Activated CD4-positive, alpha-beta T cell treated with anti-CD3 and anti-CD28 coated beads, Interleukin-2, amount 10 ng/mL, durations not matched to agents 7 days and 5 days (primary cell): ENCODE results near the gene SLC16A8. TPM values are rescaled to one million over a fixed set of nuclear protein-coding genes. Genes with fewer than 3 reads are reported as not detected.
"Not testable (repeated sequence)": the region's sequence is repeated elsewhere in the genome, so short reads cannot be mapped to it uniquely, and the experiment has no call there.

ENCODE experiments used
- CTCF ChIA-PET: fragments of 350-600 bp; sonication (Branson Sonifier 250); formaldehyde crosslinking; loops from one replicate; lab custom pipeline; 2021; ENCODE audit warnings: antibody characterized with exemption; lab: Charles Lee
- POLR2A ChIA-PET: fragments of 350-600 bp; sonication (Branson Sonifier 250); formaldehyde crosslinking; loops from one replicate; lab custom pipeline; 2021; ENCODE audit warnings: antibody characterized with exemption; lab: Charles Lee
- DNase-seq: peaks from one replicate; pipeline ENCODE4 v3.0.0-alpha.2; 2020
- H3K27ac Mint-ChIP-seq: one replicate; pipeline ENCODE4 v1.8.0; 2021; ENCODE audit warnings: mild to moderate bottlenecking, moderate library complexity, mixed read lengths
- H3K27me3 Mint-ChIP-seq: one replicate; pipeline ENCODE4 v1.8.0; 2021; ENCODE audit warnings: mixed read lengths
- H3K36me3 Mint-ChIP-seq: one replicate; pipeline ENCODE4 v1.8.0; 2021; ENCODE audit warnings: low read depth, mixed read lengths
- H3K4me1 Mint-ChIP-seq: one replicate; pipeline ENCODE4 v1.8.0; 2021; ENCODE audit warnings: mixed read lengths
- H3K4me3 Mint-ChIP-seq: one replicate; pipeline ENCODE4 v1.8.0; 2021; ENCODE audit warnings: mild to moderate bottlenecking, moderate library complexity, mixed read lengths
- H3K9me3 Mint-ChIP-seq: one replicate; pipeline ENCODE4 v1.8.0; 2021; ENCODE audit warnings: mixed read lengths
- total RNA-seq, 2 experiments: library from RNA; stranded (reverse); gene quantifications; one replicate each; pipeline ENCODE4 v1.2.3, GENCODE V29; 2021

SLC16A8 gene
- total RNA-seq, 2 experiments from 2014 or later = not detected

DNA sequence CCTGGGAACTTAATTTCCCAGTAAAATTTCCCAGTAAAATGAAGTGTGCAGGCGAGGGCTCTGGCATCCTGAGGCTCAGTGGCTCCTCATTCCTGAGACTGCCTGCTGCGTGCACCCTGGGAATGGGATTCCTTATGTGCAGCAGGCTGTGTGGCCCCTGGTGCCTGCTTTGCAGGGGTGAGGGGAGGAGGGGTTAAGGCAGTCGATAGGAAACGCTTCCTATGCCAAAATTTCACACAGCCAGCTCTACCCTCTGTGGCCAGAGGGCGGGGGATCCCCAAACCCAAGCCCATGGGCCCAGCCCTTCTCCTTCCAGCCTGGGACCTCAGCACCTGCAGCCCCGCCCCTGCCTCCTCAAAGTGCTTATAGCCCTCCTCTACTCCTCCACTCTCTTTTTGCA lies 38.6 kb upstream of the SLC16A8 start:
- Mint-ChIP-seq H3K4me1 (peaks cover 5% of the 10 kb centered on the region), H3K4me3 (no peak overlapping the region)
- CTCF ChIA-PET = interaction anchor here (0.6 to 1.0 kb wide), 2 partner anchors 9 to 79 kb away, joined by 3 to 4 read pairs; no protein-coding TSS in a partner anchor

DNA sequence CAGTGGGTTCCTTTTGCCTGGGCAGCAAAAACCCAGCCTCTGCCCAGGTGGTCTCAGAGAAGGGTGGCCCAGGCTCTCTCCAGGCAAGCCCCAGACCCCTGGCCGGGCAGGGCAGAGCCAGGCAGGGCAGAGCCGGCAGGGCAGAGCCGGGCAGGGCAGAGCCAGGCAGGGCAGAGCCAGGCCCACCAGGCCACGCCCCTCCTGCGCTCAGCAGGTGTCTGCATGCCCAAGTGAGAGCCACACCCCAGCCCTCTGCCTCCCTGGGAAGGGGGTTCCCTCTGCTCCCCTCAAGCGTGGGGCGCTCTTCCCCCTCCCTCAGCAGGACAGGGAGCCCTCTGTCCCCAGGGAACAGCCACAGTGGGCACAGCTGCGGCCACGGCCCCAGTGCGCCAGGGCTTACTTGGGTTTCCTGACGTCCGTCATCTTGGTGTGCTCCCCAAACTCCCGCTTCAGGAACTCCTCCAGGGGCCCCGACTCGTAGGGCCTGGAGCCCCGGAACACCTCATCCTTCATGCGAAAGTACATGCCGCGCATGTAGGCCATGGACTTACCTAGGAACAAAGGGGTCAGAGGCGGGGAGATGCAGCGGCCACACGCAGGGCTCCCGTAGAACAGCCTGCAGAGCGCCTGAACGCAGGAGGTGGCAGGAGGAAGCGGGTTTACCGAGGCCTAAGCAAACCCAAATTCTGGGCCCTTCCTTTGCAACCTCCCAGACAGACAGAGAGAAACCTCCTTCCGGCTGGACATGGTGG lies 36.6 kb upstream of the SLC16A8 start:
- no peaks in the 10 kb centered on the region for H3K9me3 Mint-ChIP-seq
- no peaks in the 10 kb centered on the region for H3K27me3 Mint-ChIP-seq
- ChIA-PET CTCF (no interaction called here), POLR2A (no interaction called here)
- DNase-seq = no peak
- H3K36me3 Mint-ChIP-seq = no peaks in the 10 kb centered on the region
- no peak overlapping the region for H3K27ac Mint-ChIP-seq
- peaks cover 5% of the 10 kb centered on the region for H3K4me1 Mint-ChIP-seq
- H3K4me3 Mint-ChIP-seq = no peak overlapping the region

More for the DNA sequence above, 38.6 kb upstream of the SLC16A8 start:
- no peaks in the 10 kb centered on the region for H3K27me3 Mint-ChIP-seq
- H3K36me3 Mint-ChIP-seq = no peaks in the 10 kb centered on the region
- DNase-seq = no peak
- no peak overlapping the region for H3K27ac Mint-ChIP-seq
- POLR2A ChIA-PET = no interaction called here
- H3K9me3 Mint-ChIP-seq = no peaks in the 10 kb centered on the region

DNA sequence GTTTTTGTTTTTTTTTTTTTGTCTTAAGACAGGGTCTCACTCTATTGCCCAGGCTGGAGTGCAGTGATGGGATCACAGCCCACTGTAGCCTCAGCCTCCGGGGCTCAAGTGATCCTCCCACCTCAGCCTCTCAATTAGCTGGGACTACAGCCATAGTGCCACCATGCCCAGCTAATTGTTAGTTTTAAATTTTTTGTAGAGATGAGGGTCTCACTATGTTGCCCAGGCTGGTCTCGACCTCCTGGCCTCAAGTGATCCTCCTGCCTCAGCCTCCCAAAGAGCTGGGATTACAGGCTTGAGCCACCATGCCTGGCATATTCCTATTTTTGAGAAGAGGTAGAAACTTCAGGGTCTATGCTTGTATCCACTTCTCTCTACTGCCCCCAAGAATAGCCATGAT lies 34.8 kb upstream of the SLC16A8 start:
- H3K4me1 Mint-ChIP-seq, POLR2A ChIA-PET, H3K36me3 Mint-ChIP-seq, DNase-seq, CTCF ChIA-PET, H3K27me3 Mint-ChIP-seq, H3K4me3 Mint-ChIP-seq, H3K9me3 Mint-ChIP-seq, H3K27ac Mint-ChIP-seq: not testable (repeated sequence)

DNA sequence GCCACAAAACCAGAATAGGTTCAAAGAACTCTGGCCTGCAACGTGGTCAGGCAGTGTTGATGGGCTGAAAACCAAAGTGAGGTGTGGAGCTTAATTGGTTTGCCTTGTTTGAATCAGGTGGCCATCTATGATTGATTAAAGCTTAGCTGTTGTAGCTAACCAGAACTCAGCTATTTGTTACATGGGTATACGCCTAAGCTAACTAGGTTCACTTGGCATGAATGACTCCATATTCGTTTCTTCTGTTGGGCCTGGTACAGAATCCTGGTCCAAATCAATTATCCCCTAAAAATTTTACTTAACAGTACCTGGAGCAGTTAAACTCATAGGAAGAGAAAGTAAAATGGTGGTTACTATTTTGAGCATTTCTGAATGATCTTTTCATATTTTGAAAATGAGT lies 34.2 kb upstream of the SLC16A8 start:
- H3K4me3 Mint-ChIP-seq = no peak overlapping the region
- DNase-seq = no peak
- H3K36me3 Mint-ChIP-seq = no peaks in the 10 kb centered on the region
- ChIA-PET CTCF (no interaction called here), POLR2A (no interaction called here)
- no peak overlapping the region for H3K27ac Mint-ChIP-seq
- H3K9me3 Mint-ChIP-seq = no peaks in the 10 kb centered on the region
- no peaks in the 10 kb centered on the region for H3K27me3 Mint-ChIP-seq
- H3K4me1 Mint-ChIP-seq = no peaks in the 10 kb centered on the region

DNA sequence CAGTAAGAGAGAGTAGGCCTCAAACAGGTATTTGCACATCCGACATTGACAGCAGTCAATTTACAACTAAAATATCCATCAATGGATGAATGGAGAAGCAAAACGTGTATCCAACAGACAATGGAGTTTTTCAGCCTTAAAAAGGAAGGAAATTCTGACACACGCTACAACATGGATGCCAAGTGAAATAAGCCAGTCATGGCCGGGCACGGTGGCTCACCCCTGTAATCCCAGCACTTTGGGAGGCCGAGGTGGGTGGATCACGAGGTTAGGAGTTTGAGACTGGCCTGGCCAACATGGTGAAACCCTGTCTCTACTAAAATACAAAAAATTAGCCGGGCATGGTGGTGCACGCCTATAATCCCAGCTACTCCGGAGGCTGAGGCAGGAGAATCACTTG lies 33.6 kb upstream of the SLC16A8 start:
- H3K36me3 Mint-ChIP-seq, POLR2A ChIA-PET, H3K9me3 Mint-ChIP-seq, H3K4me3 Mint-ChIP-seq, CTCF ChIA-PET, H3K27ac Mint-ChIP-seq, H3K27me3 Mint-ChIP-seq, DNase-seq, H3K4me1 Mint-ChIP-seq: not testable (repeated sequence)

GRCh38 chr22:38115423-38116205 lies 31.6 kb upstream of the SLC16A8 start:
- Mint-ChIP-seq H3K4me1 (no peaks in the 10 kb centered on the region), H3K27me3 (no peaks in the 10 kb centered on the region), H3K27ac (no peak overlapping the region), H3K36me3 (peaks cover 1% of the 10 kb centered on the region), H3K9me3 (no peaks in the 10 kb centered on the region), H3K4me3 (no peak overlapping the region)
- DNase-seq = no peak
- CTCF ChIA-PET = no interaction called here
- POLR2A ChIA-PET = interaction anchor here (0.6 kb wide), 1 partner anchor 21 kb away, joined by 3 read pairs; no protein-coding TSS in a partner anchor

GRCh38 chr22:38114484-38115398 lies 30.8 kb upstream of the SLC16A8 start:
- Mint-ChIP-seq H3K27ac (no peak overlapping the region), H3K9me3 (no peaks in the 10 kb centered on the region), H3K4me1 (no peaks in the 10 kb centered on the region), H3K36me3 (peaks cover 1% of the 10 kb centered on the region), H3K4me3 (no peak overlapping the region), H3K27me3 (no peaks in the 10 kb centered on the region)
- ChIA-PET CTCF (interaction anchor here (0.6 to 1.7 kb wide), 5 partner anchors 7 to 159 kb away, joined by 3 to 7 read pairs (median 4); no protein-coding TSS in a partner anchor), POLR2A (no interaction called here)
- peak; percentile 82 for DNase-seq

DNA sequence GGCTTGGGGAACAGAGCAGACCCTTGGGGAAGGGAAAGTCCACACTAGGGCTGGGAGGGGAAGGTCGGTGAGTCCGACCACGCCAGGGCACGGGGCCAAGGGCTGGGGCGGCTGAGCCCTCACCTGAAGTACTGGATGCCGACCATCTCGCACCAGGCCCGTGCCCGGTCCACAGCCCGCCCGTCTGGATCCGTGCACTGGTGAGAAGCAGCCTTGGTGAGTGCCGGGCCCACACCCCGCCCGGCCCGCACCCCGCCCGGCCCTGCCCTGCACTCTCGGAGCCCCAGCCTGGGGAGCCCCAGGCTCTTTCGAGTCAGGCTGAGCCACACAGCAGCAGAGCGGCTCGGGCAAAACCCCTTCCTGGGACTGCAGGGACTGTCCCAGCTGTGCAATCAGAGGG lies 28.4 kb upstream of the SLC16A8 start:
- ChIA-PET CTCF (no interaction called here), POLR2A (no interaction called here)
- DNase-seq = no peak
- Mint-ChIP-seq H3K4me3 (no peak overlapping the region), H3K27ac (no peak overlapping the region), H3K9me3 (no peaks in the 10 kb centered on the region), H3K4me1 (no peaks in the 10 kb centered on the region), H3K36me3 (peaks cover 1% of the 10 kb centered on the region), H3K27me3 (no peaks in the 10 kb centered on the region)

DNA sequence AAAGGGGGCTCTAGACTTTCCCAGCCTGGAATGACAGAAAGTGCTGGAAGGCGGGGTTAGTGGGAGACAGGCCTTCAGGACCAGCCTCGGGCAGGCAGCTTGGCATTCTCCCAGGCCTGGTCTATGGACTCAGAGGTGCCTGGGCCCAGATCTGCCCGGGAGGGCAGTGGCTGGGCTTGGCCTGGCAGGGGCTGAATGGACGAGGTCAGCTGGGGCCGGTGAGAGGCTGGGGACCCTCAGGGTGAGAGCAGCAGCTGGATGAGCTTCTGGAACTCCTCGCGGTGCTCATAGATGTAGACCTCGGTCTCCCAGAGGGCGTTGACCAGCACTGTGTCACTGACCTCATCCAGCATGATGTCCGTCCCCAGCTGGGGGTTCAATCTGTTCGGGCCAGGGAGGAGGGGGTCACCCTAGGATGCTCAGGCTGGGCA lies 28.0 kb upstream of the SLC16A8 start:
- Mint-ChIP-seq H3K9me3 (no peaks in the 10 kb centered on the region), H3K4me3 (no peak overlapping the region), H3K36me3 (peaks cover 1% of the 10 kb centered on the region), H3K4me1 (no peaks in the 10 kb centered on the region), H3K27me3 (no peaks in the 10 kb centered on the region), H3K27ac (no peak overlapping the region)
- DNase-seq = no peak
- POLR2A ChIA-PET = no interaction called here
- CTCF ChIA-PET = no interaction called here

- ChIA-PET CTCF (interaction anchor here (2.0 kb wide), 1 partner anchor 11 kb away, joined by 8 read pairs; no protein-coding TSS in a partner anchor), POLR2A (no interaction called here)
- Mint-ChIP-seq H3K9me3 (no peaks in the 10 kb centered on the region), H3K36me3 (peaks cover 1% of the 10 kb centered on the region), H3K27ac (no peak overlapping the region), H3K27me3 (no peaks in the 10 kb centered on the region), H3K4me3 (no peak overlapping the region), H3K4me1 (peaks cover 2% of the 10 kb centered on the region)
- DNase-seq = no peak
Observed at GRCh38 chr22:38110863-38111852, 27.2 kb upstream of the SLC16A8 start.

DNA sequence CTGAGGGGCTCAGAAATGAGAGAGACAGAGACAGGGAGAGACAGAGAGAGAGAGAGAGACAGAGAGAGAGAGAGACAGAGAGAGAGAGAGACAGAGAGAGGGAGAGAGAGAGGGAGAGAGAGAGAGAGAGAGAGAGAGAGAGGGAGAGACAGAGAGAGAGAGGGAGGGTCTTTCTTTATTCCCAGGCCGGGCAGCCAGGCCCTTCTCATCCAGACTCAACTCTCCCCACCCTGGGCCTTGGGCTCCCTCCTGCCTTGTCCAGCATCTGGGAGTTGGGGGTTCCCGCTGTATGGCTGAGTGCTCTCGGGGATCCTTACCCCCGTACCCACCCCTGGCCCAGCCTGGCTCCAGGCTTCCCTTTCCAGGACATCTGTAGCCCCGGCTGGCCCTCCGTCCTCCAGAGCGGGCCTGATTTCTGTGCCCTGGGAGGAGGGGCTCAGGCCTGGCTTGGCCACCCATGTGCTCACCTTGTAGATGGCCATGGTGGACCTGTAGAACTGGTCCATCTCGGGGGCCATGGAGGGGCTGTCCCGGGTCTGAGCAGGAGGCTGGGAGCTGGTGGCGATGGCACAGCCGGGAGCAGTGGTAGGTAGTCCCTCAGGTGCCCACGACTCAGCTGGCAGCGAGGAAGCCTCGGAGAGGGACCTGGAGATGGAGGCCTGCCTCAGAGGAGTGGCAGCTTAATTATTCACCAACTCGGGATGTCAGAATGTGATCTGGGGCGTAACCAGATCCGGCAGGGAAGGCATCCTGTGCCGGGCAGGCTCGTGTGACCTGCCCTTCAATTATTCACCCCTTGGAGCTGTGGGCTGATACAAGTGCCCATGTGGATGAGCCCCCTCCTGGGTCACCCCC lies 26.3 kb upstream of the SLC16A8 start, which contains the start of gene BAIAP2L2:
BAIAP2L2 (minus strand) TSS at position 677 of the 855 bp plus-strand sequence; CDS start at position 518, 159 bp downstream.
- Mint-ChIP-seq H3K27me3 (no peaks in the 10 kb centered on the region), H3K9me3 (no peaks in the 10 kb centered on the region), H3K27ac (no peak within 1 kb of the TSS), H3K36me3 (peaks cover 1% of the 10 kb centered on the region), H3K4me1 (peaks cover 6% of the 10 kb centered on the region), H3K4me3 (no peak within 1 kb of the TSS)
- ChIA-PET POLR2A (no interaction called here), CTCF (interaction anchor here (0.6 to 2.0 kb wide), 2 partner anchors 10 to 61 kb away, joined by 4 to 8 read pairs; no protein-coding TSS in a partner anchor)
- DNase-seq = no peak
